GM12873 (cell line): ENCODE measurements around the gene ADAMTSL3.

ENCODE experiments used
- CTCF ChIP-seq: IDR thresholded peaks from 2 replicates; pipeline ENCODE4 v1.5.1; 2012; ENCODE audit warnings: low read depth, mild to moderate bottlenecking, moderate library complexity, low read length, control low read depth; ENCODE audit not compliant: insufficient read depth; ENCODE audit errors: missing control alignments

The ADAMTSL3 gene

GRCh38 chr15:83973816-83974215, 319.9 kb downstream of the ADAMTSL3 start:
- peak; percentile 81 for TF ChIP-seq CTCF

- no peak for TF ChIP-seq CTCF
Observed at GRCh38 chr15:83977992-83978391, 324.1 kb downstream of the ADAMTSL3 start.

GRCh38 chr15:83978588-83978987, 324.7 kb downstream of the ADAMTSL3 start:
- no peak for TF ChIP-seq CTCF

- no peak for TF ChIP-seq CTCF
Observed at GRCh38 chr15:83980637-83981036, 326.7 kb downstream of the ADAMTSL3 start.

- no peak for TF ChIP-seq CTCF
Observed at GRCh38 chr15:83982748-83983147, 328.8 kb downstream of the ADAMTSL3 start.

GRCh38 chr15:83983634-83984458, 329.9 kb downstream of the ADAMTSL3 start:
- TF ChIP-seq CTCF, result no peak

- TF ChIP-seq CTCF, result no peak
Observed at GRCh38 chr15:83984601-83985000, 330.7 kb downstream of the ADAMTSL3 start.

- no peak for TF ChIP-seq CTCF
Observed at GRCh38 chr15:83991163-83991562, 337.2 kb downstream of the ADAMTSL3 start.
